HG02759 (cell line): Measurements from ENCODE around the gene GTF3C1.
"Not testable (repeated sequence)": the region's sequence is repeated elsewhere in the genome, so short reads cannot be mapped to it uniquely, and the experiment has no call there.

Experiments used
- ATAC-seq: cut with Tn5 transposase; IDR thresholded peaks from one replicate; pipeline ENCODE4 v1.9.1; 2021; ENCODE audit warnings: mild to moderate bottlenecking, moderate library complexity; ENCODE audit not compliant: unreplicated experiment

GTF3C1 gene

GRCh38 chr16:27549746-27550581 is at the start of gene GTF3C1, which contains the start of gene KATNIP:
Gene GTF3C1, minus strand, starts transcription at chr16:27549913. Its CDS starts 23 bp downstream, at chr16:27549890.
Gene KATNIP, plus strand, starts transcription at chr16:27550144. Its CDS starts 27 bp downstream, at chr16:27550171.
- peak; percentile 97 for ATAC-seq

GRCh38 chr16:27598931-27599565 is 49.3 kb upstream of the GTF3C1 start:
- no peak for ATAC-seq

GRCh38 chr16:27598220-27598619 is 48.5 kb upstream of the GTF3C1 start:
- no peak for ATAC-seq

GRCh38 chr16:27597361-27597760 is 47.6 kb upstream of the GTF3C1 start:
- ATAC-seq, result no peak

- ATAC-seq, result no peak
These were observed 46.7 kb upstream of the GTF3C1 start for GRCh38 chr16:27596411-27596810.

GRCh38 chr16:27595993-27596392 is 46.3 kb upstream of the GTF3C1 start:
- no peak for ATAC-seq

- no peak for ATAC-seq
These were observed 45.8 kb upstream of the GTF3C1 start for GRCh38 chr16:27595475-27595874.

- ATAC-seq, result no peak
These were observed 42.1 kb upstream of the GTF3C1 start for GRCh38 chr16:27591837-27592236.

- no peak for ATAC-seq
These were observed 38.3 kb upstream of the GTF3C1 start for GRCh38 chr16:27588057-27588456.

- no peak for ATAC-seq
These were observed 37.0 kb upstream of the GTF3C1 start for GRCh38 chr16:27586711-27587110.

- ATAC-seq, result no peak
These were observed 35.5 kb upstream of the GTF3C1 start for GRCh38 chr16:27585200-27585599.

- ATAC-seq, result no peak
These were observed 33.9 kb upstream of the GTF3C1 start for GRCh38 chr16:27583634-27584033.

GRCh38 chr16:27582883-27583282 is 33.2 kb upstream of the GTF3C1 start:
- ATAC-seq, result no peak

- ATAC-seq, result no peak
These were observed 29.6 kb upstream of the GTF3C1 start for GRCh38 chr16:27579087-27579980.

GRCh38 chr16:27576729-27577128 is 27.0 kb upstream of the GTF3C1 start:
- ATAC-seq, result no peak

GRCh38 chr16:27572711-27573110 is 23.0 kb upstream of the GTF3C1 start:
- ATAC-seq, result no peak

- ATAC-seq, result no peak
These were observed 22.0 kb upstream of the GTF3C1 start for GRCh38 chr16:27571433-27572326.

- ATAC-seq, result not testable (repeated sequence)
These were observed 21.3 kb upstream of the GTF3C1 start for GRCh38 chr16:27570986-27571385.

GRCh38 chr16:27568077-27568476 is 18.4 kb upstream of the GTF3C1 start:
- no peak for ATAC-seq

- ATAC-seq, result no peak
These were observed 16.7 kb upstream of the GTF3C1 start for GRCh38 chr16:27566417-27566816.
